ENCODE results near the gene ZNF576.
"Not testable (repeated sequence)": the region's sequence is repeated elsewhere in the genome, so short reads cannot be mapped to it uniquely, and the experiment has no call there.

ZNF576 gene

GRCh38 chr19:43649514-43649913 is 53.1 kb downstream of the ZNF576 start:
- TF ChIP-seq ZFX (IDR thresholded peaks at IDR 0.05; ENCODE audit: borderline replicate concordance) (no peak), CTCF (IDR thresholded peaks at IDR 0.05) (no peak)
- no peak overlapping the region for H3K27ac ChIP-seq

DNA sequence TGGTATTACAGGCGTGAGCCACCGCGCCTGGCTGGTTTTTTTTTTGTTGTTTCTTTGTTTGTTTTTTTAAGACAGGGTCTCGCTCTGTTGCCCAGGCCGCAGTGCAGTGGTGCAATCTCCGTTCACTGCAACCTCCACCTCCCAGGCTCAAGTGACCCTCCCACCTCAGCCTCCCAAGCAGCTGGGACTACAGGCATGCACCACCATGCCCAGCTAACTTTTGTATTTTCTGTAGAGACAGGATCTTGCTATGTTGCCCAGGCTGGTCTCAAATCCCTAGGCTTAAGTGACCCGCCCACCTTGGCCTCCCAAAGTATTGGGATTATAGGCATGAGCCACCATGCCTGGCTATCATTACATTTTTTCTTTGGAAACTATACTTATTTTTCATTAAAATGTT is 53.9 kb downstream of the ZNF576 start:
- not testable (repeated sequence) for H3K27ac ChIP-seq

Data from 22Rv1 (cell line).